ENCODE results near the gene ATP5F1C.
"Not testable (repeated sequence)": the region's sequence is repeated elsewhere in the genome, so short reads cannot be mapped to it uniquely, and the experiment has no call there.

The ATP5F1C gene

DNA sequence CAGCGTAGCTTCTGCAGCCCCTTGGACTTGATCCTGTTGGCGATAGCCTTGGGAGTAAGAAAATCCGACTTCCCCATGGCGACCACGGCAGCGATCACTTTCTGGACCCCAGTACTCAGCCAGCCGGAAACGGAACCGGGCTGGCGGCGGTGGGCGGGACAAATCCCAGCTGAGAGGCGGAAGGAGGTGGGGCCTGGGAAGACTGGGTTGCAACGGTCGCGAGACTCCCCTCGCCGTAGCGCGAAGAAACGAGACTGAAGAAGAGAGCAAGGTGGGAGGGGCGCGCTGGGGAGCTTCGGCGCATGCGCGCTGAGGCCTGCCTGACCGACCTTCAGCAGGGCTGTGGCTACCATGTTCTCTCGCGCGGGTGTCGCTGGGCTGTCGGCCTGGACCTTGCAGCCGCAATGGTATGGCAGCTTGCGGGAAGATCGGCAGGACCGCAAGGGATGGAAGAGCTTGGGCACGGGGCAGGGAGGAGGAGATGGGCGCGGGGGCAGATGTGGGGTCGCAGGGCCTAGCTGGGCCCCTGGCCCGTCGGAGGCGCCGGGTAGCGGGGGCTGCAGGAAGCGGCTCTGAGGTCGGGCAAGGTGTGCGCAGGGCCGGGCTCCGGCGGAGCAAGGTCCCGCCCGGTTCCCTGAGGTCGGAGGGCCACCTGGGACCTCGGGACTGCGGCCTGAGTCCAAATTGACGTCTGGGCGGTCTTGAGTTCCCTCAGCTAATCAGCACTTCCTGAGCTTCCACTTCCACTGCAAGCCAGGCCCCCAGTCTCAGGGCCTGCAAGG is at the start of gene ATP5F1C, which contains the start of gene KIN:
TSS of gene ATP5F1C (plus strand) at position 321 of the 782 bp plus-strand sequence. CDS start at position 352, 31 bp downstream.
TSS of gene KIN (minus strand) at position 137 of the 782 bp plus-strand sequence. CDS start at position 77, 60 bp downstream.
- DNase-seq (ENCODE audit: low spot score) = peak; percentile 98

DNA sequence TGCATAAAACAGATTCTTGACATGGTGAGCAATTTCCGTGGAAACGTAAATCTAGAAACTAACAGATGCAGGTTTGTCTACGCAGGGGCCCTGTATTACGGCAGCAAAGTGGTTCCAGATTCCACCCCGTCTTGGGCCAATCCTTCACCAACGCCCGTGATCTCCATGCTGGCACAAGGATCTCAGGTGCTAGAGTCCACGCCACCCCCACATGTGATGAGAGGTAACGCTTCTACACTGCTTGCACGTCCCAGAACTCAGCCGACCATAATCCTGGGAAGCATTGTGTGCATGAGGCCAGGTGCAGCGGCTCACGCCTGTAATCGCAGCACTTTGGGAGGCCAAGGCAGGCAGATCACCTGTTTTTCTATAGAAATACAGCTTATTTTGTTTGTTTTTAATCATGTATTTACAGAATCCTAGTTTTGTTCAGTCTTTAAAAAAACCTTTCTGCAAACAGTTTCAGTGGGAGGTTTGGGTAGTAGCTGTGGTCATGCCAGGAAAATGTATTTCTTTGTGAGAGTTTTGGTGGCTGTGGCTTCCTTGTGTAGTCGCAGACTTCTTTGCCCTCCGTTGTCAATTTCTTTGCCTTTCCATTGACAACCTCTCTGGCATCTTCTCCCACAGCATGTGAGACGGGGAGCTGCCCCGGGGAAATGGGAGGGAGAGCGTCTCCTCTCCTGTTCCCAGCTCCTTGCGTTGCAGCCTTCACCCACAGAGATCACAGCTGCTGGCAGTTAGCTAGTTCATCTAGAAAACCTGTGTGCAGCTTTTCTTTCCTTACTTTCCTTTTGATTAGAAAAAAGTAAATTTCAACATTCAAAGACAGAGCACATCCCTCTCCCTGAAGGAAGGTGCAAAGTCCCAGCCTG is 49.2 kb upstream of the ATP5F1C start:
- DNase-seq (ENCODE audit: low spot score) = no peak

DNA sequence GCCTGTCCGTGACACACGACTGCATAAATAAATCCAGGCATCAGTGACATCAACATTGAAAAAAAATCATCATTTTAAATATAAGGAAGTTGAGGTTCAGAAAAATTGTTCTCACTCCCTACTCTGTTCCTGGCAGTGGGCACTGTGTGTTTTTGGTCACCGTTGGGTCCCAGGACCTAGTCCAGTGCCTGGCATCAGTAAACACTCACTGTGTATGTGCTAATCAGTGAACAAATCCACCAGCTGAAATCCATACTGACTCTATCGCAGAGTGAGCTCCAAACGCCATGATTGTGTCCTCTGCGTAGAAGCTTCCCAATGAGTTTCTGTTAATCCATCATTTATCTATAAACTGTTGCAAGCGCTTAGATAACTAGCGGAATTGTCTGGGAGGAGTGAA is 43.7 kb upstream of the ATP5F1C start:
- no peak for DNase-seq (ENCODE audit: low spot score)

DNA sequence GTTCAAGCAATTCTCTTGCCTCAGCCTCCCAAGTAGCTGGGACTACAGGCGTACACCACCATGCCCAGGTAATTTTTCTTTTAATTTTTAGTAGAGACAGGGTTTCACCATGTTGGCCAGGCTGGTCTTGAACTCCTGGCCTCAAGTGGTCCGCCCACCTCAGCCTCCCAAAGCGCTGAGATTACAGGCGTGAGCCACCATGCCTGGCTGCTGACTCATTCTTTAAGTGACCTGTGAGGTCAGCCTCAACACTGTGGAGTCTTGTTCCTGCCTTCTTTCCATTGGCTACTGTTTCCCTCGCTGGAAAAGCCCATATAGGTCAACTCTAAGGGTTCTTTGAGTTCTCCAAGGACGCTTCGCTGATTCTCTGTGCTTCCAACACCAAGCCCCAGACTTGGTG is 39.3 kb upstream of the ATP5F1C start:
- DNase-seq (ENCODE audit: low spot score) = not testable (repeated sequence)

DNA sequence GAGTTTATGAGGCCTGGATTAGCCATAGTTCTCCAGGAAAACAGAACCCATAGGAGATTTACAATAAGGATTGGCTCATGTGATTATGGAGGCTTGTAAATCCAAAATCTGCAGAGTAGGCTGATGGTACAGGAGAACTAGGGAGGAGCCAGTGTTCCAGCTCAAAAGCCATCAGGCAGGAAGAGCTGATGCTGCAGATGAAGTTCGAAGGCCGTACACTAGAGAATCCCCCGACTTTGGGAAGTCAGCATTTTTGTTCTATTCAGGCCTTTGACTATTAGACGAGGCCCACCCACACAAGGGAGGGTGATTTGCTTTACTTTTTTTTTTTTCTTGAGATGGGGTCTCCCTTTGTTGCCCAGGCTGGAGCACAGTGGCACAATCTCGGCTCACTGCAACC is 37.8 kb upstream of the ATP5F1C start:
- no peak for DNase-seq (ENCODE audit: low spot score)

DNA sequence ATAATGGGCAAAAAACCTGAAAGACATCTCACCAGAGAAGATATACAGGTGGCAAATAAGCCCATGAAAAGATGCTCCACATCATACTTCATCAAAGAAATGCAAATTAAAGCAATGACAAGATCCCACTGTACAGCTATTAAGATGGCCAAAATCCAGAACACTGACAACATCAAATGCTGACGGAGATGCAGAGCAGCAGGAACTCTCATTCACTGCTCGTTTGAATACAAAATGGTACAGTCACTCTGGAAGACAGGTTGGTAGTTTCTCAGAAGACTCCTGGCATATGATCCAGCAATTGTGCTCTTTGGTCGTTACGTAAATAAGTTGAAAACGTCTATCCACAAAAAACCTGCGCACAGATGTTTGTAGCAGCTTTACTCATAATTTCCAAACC is 35.7 kb upstream of the ATP5F1C start:
- DNase-seq (ENCODE audit: low spot score) = no peak

DNA sequence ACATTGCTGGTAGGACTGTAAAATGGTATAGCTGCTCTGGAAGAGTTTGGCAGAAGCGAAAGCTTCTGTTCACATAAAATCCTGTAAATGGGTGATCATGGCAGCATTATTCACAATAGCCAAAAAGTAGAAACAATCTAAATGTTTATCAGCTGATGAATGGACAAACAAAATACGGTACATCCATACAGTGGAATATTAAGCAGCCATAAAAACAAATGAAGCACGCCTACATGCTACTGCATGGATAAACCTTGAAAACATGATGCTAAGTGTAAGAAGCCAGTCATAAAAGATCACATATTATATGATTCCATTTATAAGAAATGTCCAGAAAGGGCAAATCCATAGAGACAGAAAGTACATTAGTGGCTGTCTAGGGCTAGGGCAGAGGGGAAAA is 32.9 kb upstream of the ATP5F1C start:
- no peak for DNase-seq (ENCODE audit: low spot score)

DNA sequence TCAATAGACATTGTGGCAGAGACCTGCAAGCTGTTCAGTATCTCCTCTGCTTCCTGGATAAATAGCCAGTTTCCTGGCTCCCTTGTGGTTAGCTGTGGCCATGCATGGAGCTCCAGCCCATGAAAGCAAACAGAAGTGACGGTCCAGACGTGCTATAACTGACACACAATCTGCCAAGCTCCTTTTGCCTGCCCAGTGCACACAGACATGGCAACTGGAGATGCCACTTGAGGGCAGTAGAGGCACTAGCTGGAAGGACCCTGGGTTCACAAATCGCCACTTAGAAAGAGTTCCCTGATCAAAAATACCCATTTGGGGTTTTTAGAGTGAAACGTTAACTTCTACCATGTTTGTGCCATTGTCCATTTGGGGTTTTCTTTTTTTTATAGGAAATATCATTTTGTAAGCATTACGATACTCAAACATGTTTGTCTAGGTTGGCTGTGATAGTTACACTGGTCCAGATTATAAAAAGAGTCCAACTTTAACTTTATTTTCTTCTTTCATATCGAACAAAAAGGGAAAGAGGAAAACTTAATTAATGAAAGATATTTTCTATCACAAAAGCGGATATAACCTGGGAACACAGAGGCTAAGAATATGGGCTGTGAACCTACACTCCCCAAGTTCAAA is 31.5 kb upstream of the ATP5F1C start:
- DNase-seq (ENCODE audit: low spot score) = no peak

DNA sequence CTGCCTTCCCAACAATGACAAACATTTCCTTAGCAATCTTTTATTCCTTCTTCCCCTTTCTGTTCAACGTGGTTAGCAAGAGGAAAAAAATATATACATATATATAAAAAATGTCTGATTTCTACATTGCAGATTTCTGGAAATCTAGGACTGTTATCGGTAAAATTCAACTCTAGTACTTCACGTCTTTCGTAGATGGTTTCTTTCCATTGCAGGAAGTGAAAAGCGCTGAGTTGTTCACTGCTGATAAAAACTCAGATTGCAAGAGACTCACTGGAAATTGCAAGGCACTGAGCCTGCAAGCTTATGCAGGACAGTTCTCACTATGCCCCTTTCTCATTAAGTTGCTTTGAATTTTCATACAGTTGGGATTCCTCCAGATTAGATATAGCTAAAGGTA is 24.0 kb upstream of the ATP5F1C start:
- DNase-seq (ENCODE audit: low spot score) = no peak

DNA sequence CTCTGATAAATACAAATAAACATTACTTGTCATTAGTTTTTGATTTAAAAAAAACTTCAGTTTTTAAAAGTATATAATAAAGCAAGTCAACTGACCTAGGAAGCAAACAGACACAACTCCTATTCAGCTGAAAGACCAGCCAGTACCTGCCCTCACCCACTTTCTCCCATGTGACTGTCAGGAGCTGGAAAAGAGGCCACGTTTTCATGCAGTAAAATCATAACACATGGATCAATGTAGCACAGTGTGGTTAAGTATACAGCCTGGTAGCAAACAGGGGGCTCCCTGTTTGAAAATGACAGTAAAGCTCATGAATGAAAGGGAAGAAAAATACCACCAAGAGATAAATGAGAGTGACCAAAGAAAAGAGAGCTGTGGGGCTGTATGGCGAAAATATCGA is 21.7 kb upstream of the ATP5F1C start:
- DNase-seq (ENCODE audit: low spot score) = no peak

DNA sequence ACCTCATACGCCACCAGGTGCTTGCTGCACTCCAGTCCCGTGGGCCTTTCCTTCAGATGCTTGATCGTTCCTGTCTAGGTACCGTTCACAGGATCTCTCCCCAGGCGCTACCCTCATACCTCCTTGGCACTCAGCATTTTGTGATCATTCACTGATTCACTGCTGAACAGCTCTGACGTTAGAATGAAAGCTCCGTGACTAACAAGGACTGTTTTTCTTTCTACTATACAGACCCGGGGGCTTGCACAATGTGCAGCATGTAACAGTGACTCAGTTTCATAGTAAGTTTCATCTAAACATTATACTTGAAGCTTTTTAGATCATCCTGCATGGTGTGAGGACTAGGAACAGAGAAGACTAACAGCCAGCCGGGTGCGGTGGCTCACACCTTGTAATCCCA is 20.8 kb upstream of the ATP5F1C start:
- DNase-seq (ENCODE audit: low spot score) = no peak

DNA sequence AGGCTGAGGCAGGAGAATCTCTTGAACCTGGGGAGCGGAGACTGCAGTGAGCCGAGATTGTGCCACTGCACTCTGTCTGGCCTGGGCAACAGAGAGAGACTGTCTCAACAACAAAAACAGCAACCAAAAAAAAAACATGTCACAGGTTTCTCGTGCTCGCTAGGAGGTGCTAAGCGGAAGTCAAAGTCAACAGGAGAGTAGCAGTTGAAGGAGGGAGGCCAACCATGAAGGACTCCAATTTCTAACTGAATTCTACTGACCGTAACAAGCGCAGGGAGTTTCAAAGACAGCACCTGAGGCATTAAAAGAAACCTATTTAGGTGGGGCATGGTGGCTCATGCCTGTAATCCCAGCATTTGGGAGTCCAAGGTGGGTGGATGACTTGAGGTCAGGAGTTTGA is 19.6 kb upstream of the ATP5F1C start:
- DNase-seq (ENCODE audit: low spot score) = no peak

DNA sequence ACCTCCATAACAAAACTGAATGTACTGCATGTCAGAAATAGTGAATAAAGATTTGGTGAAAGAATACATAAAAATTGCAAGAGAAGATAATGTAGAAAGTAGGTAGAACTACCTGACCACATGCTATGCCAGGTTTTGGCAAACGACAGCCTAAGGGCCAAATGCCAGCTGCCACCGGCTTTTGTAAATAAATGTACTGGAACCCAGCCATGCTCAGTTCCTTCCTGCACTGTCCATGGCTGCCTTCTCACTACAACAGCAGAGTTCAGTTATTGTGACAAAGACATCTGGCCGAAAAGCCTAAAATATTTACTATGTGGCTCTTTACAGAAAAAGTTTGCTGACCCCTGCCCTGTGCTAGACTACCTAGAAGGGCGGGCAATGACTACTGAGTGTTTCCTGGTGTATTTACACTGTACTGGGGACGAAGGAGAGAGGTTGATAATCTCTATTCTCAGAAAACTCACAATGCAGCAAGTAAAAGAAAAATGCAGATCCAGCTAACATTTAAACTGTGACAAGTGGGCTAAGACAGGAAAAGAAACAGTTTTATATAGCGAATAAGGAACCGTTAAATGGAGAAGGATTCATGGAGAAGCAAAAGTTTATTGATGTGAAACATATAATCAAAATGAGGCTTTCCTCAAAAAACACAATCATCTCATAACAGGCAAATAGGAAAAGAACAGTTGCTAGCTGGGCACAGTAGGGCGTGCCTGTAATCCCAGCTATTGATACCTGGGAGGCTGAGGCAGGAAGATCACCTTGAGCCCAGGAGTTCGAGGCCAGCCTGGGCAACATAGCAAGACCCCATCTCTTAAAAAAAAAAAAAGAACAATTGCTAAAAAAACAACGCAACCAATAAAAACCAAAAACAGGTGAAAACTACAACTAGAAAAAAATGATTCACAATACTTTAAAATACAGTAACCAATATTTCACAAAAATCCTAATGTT is 13.9 kb upstream of the ATP5F1C start:
- DNase-seq (ENCODE audit: low spot score) = no peak

DNA sequence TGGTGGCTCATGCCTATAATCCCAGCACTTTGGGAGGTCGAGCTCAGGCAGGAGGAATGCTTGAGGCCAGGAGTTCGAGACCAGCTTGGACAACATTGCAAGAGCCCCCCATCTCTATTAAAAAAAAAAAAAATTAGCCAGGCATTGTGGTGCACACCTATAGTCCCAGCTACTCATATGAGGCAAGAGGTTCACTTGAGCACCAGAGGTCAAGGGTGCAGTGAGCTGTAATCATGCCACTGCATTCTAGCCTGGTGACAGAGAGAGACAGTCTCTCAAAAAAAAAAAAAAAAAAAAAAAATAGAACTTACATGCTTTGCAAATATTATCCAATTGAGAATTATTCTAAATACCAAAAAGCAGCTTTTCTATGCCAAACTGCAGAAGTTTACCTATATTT is 11.2 kb upstream of the ATP5F1C start:
- DNase-seq (ENCODE audit: low spot score) = no peak

DNA sequence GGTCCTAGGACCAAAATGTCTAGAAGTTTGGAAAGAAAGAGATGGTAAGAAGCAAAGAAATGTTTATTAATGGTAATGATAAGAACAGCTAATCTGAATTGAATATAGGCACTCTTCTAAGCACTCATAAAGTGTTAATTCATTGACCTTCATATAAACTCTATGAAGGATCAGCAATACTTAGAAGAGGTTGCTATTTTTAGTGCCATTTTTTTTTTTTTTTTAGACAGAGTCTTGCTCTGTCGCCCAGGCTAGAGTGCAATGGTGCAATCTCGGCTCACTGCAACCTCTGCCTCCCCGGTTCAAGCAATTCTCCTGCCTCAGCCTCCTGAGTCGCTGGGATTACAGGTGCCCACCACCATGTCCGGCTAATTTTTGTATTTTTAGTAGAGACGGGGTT is 5.8 kb upstream of the ATP5F1C start:
- not testable (repeated sequence) for DNase-seq (ENCODE audit: low spot score)

DNA sequence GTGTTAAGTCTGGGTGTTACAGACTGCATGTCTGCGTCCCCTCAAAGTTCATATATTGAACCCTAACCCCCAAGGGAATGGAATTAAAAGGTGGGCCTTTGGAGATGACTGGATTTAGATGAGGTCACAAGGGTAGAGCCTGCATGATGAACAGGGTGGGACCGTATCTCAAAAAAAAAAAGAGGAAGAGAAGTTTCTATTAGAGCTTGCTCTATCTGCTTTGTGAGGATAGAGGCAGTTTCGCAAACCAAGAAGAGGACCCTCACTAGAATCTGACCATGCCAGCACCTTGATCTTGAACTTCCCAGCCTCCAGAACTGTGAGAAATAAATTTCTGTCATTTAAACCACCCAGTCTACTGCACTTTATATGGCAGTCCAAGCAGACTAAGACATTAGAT is 1.5 kb upstream of the ATP5F1C start:
- no peak for DNase-seq (ENCODE audit: low spot score)

DNA sequence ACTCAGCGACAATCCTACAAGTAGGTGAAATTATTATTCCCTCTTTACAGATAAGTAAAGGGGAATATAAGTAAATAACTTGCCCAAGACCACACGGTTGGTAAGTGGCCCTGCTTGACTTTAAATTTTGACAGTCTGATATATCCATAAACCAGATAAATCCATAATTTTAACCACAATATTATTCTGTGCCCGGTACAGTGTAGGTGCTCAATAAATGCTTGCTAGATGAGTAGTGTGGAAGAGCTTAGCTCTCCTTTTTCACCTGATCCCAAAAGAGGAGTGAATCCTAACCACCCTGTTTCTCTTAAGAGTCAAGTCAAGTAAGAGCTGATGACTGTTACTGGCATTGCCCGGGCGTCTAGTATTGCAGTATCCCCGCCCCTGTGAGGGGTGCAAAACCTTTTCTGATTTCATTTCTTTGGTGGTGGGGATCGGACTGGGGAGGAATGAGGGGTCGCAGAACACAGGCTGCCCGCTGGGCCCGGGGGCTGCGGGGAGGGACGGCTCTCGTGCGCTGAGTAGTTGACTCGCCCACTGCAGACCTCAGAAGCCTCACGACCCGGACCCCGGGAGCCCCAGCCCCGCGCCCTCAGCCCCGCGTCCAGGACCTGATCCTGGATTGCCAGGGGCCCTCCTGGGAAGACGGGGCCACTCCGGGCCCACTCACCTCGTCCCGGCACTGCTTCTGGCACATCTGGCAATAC is 674 bp upstream of the ATP5F1C start:
- no peak for DNase-seq (ENCODE audit: low spot score)

DNA sequence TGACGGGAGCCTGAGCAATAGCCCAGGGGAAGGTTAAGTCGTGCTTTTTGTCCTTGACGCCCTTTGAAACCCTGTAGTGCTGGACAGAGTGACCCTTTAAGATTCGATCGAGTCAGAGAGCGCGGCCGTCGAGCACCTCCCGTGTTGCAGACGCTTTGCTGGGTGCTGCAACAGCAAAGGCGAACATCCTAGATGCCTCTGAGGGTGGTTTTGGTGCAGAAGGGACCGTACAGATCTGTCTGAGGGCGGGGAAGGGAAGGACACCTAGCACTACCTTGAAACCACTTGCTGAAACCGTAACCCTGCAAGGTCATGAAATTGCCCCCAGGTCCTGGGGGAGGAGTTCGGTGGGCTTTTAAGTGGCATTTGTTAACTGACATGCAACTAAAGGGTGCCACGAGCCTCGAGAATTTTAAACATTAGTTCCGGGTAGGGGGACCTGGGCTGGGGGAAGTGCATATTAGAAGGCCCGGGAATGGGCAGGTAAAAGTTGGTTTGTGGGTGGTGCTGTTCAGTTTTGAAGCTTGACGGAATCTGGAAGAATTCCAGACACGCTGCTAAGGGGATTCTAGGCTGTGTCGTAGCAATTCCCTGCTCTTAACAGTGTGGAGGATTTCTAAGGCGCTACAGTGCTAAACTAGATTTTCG is 786 bp downstream of the ATP5F1C start:
- DNase-seq (ENCODE audit: low spot score) = peak; percentile 43

DNA sequence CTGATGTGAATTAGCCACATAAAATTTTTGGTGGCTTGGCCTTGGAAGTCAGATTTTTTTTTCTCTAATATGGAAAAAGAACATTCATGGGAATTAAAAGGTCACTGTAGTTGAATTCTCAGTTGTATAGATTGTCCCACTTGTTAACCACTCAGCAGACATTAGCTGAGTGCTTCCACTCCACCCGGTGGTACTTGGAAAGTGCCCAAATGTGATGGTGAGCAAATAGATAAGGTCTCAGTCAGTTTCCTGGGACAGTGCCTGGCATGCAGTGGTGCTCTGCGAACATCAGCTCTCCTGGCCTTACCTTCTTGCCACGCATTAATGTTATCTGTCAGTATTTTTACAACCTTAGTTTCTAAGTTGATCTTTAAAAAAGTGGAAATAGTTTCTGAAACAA is 1.4 kb downstream of the ATP5F1C start:
- no peak for DNase-seq (ENCODE audit: low spot score)

DNA sequence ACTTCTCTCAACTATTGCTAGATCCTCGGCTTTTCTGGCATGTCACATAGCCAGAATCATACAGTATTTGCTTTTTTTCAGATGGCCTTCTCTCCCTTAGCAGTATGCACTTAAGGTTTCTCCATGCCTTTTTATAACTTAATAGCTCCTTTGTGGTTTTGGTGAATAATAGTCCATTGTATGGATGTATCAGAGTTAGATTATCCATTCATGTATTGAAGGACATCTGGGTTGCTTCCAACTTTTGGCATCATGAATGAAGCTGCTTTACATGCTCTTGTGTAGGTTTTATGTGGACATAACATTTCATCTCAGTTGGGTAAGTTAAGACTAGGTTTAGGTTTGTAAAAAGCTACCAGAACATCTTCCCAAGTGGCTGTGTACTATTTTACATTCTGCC is 4.6 kb downstream of the ATP5F1C start:
- DNase-seq (ENCODE audit: low spot score) = no peak
